ENCODE results near the gene AATK.

The AATK gene

GRCh38 chr17:81068411-81069134, 97.4 kb downstream of the AATK start:
- DNase-seq = no peak

- DNase-seq = no peak
Observed at GRCh38 chr17:81067391-81067811, 98.6 kb downstream of the AATK start.
